ENCODE data around the gene DECR2.
A peak's percentile ranks its signal among the peaks of the same experiment; 100 is the strongest.
"Not testable (repeated sequence)": the region's sequence is repeated elsewhere in the genome, so short reads cannot be mapped to it uniquely, and the experiment has no call there.

Gene DECR2

DNA sequence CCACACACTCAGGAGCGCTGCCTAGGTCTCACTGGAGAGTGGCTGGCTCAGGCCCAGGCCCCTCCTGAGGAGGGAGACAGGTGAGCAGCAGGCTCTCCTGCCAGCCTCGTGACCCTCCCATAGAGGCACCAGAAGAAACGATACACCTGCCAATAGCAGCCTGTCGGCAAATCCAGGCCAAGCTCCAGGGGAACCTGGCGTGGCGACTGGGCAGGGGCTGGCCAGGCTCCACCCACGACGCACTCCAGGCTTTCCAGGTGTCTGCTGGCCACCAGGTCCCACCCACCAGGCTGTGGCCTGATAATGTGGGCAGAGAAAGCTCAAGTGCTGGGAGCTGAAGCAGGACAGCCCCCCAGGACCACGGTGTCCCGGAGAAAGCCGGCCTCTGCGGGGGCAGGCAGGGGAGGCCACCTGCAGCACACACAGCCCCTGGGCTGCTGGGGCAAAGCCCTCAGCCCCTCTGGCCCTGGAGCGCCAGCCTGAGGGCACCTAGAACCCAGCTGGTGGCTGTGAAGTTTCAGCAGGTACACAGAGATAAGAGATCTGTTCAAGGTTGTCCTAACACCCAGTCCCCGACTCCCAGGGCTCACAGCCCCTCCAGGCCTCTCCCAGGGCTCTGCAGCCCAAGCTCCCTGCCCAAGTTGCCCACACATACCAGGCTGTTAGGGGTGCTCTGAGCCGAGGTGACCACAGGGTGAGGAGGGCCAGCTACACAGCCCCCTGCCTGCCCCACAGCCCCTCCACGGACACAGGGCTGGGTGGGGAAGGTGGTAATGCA lies 22.3 kb upstream of the DECR2 start:
- DNase-seq (ENCODE audit: low read depth): no peak

- DNase-seq (ENCODE audit: low read depth): no peak
These were observed 21.5 kb upstream of the DECR2 start for GRCh38 chr16:379961-380761.

GRCh38 chr16:380762-381011 lies 21.0 kb upstream of the DECR2 start:
- no peak for DNase-seq (ENCODE audit: low read depth)

- DNase-seq (ENCODE audit: low read depth): no peak
These were observed 20.5 kb upstream of the DECR2 start for GRCh38 chr16:381012-381788.

DNA sequence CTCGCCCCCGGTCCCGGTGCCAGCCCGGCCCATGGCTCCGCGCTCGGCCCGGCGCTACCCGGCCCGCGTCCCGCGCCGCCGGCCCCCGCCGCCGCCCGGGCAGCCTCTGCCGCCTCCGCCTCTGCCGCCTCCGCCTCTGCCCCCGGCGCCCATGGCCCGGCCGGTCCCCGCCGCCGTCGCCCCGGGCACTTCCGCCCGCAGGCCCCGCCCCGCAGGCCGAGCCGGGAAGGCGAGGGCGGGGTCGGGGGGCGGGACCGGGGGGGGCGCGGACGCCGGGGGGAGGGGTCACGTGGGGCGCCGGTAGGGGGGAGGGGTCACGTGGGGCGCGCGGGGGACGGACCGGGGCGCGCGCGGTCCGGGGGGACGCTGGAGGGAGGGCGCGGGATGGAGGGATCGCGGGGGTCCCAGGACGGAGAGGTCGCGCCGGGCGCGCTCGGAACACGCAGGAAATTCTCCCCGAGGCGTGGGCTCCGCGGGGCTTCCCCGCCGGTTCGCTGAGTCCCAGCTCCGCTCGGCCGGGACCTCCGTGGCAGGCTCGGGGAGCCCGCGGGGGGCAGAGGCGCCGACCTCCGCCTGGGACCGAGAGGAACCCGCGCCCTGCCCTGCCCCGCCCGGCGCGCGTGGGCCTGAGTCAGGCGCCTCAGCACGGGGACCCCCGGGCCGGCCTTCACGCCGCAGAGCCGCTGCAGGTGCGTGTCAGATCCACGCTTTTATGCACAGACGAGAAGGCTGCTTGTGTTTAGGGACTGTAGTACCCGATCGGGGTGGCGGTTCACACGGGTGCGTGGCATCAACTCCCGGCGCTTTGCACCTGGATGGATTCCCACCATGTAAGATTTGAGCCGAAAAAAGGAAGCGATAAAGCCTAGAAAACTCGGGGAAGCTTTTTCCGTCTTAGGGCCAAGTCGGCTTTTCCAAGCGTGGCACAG lies 19.6 kb upstream of the DECR2 start, which contains the start of gene PGAP6:
Gene PGAP6, minus strand, starts transcription at position 190 of the 929 bp plus-strand sequence. Its CDS starts 157 bp downstream, at position 33.
- DNase-seq (ENCODE audit: low read depth): peak; percentile 58

- DNase-seq (ENCODE audit: low read depth): no peak
These were observed 18.2 kb upstream of the DECR2 start for GRCh38 chr16:383326-384051.

- DNase-seq (ENCODE audit: low read depth): no peak
These were observed 15.0 kb upstream of the DECR2 start for GRCh38 chr16:386641-387156.

GRCh38 chr16:387761-388666 lies 13.7 kb upstream of the DECR2 start:
- DNase-seq (ENCODE audit: low read depth): not testable (repeated sequence)

DNA sequence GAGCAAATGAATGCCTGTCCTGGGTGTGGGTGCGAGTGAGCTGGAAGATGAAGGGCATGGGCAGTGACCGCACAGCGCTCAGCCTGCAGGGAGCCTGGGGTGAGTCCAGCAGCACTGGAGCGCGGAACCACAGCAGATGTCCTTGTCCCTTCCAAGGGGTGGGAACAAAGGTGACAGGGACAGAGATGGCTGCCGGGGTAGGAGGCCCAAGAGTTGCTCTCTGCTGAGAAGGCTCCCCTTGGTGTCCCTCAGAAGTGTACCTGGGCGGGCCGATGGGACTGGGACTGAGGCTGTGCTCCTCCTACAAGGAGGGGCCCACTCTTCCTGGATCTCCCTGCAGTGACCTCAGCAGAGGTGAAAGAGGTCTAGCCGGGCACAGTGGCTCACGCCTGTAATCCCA lies 12.3 kb upstream of the DECR2 start:
- no peak for DNase-seq (ENCODE audit: low read depth)

GRCh38 chr16:391885-392335 lies 9.8 kb upstream of the DECR2 start:
- DNase-seq (ENCODE audit: low read depth): peak; percentile 61

- DNase-seq (ENCODE audit: low read depth): no peak
These were observed 9.1 kb upstream of the DECR2 start for GRCh38 chr16:392450-393030.

DNA sequence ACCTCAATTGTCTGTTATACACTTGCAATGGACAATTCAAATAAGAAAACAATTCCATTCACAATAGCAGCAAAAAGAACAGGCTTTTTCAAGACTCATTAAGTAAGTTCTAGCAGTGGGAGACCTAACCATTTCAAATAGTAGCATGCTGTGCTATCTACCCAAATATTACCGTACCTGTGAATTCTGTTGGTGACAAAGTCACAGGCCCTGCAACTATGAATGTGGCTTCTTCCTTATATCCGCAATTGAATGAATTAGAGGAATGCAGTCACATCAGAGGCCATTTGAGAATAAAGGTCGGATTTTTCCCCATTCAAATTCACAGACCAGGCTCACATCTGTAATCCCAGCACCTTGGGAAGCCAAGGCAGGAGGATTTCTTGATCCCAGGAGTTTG lies 5.5 kb upstream of the DECR2 start:
- no peak for DNase-seq (ENCODE audit: low read depth)

GRCh38 chr16:396605-397004 lies 5.1 kb upstream of the DECR2 start:
- DNase-seq (ENCODE audit: low read depth): no peak

DNA sequence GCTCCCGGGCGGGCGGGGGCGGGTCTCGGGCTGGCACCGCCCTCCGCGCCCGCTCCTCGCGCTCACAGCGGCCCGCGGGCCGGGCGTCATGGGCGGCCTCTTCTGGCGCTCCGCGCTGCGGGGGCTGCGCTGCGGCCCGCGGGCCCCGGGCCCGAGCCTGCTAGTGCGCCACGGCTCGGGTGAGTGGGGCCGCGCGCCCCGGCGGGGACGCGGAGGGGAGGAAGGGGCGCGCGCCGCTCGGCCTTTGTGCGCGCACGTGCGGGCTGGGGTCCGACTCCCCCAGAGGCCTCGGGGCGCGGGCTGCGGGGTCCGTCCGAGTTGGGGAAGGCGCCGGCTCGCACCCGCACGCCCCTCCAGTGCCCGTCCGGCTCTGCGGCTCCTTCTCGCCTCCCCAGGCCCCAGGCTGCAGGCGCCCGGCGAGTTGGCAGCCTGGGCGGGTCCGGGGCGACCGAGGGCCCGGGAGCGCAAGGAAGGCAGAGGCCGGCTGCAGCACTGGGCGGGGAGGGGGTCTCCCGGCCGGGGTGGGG lies 4.5 kb upstream of the DECR2 start, which contains the start of gene NME4:
Gene NME4, plus strand, starts transcription at position 65 of the 527 bp plus-strand sequence. Its CDS starts 24 bp downstream, at position 89.
- DNase-seq (ENCODE audit: low read depth): no peak

DNA sequence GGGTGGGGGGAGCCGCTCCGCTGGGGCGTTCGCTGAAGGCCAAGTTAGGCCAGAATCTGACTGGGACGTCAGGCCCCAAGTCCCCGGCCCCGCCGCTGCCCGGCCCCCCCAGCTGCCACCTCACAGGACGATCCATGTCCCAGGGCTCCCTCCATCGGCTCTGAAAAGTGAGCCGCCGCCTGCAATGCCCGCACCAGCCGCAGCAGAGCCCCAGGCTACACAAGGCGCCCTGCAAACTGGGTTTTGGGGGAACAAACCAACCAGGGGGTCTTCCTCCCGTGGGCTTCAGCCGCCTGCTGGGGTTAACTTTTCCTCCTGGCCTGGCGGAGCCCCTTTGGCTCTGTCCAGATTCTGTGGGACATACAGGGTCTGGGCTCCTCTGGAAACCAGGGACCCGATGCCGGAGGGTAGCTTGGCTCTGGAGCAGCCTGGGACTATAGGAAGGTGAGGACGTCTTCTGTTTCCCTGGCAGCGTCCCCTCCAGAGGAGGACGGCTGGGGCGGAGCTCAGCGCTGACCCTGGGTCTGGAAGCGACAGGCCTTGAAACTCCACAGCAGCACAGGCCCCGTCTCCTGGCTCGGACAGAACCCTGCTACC lies 3.9 kb upstream of the DECR2 start:
- no peak for DNase-seq (ENCODE audit: low read depth)

DNA sequence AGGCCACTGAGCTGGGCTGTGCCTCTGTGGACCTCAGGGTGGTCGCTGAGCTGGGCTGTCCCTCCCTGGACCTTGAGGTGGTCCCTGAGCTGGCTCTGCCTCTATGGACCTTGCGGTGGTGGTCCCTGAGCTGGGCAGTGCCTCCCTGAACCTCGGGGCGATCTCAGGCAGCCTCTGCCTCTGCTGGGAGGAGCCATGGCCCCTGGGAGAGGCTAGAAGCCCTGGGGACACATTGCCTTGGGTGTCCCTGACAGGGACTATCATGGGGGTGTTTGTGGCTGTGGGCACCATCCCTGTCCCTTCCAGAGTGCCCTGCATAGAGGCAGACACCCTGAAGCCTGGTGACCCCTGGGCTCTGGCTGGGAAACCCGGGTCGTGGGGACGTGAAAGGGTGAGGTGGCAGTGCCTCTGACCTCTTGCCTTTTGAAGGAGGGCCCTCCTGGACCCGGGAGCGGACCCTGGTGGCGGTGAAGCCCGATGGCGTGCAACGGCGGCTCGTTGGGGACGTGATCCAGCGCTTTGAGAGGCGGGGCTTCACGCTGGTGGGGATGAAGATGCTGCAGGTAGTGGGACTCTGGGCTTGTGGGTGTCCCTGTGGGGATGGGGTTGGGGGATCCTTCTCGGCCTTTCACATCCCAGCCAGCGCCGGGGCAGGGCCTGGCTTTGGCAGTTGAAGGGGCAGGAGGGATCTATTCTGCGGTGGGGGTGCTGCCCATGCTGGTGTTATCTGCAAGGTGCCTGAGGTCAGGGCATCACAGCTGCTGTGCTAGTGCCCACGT lies 2.9 kb upstream of the DECR2 start:
- no peak for DNase-seq (ENCODE audit: low read depth)

DNA sequence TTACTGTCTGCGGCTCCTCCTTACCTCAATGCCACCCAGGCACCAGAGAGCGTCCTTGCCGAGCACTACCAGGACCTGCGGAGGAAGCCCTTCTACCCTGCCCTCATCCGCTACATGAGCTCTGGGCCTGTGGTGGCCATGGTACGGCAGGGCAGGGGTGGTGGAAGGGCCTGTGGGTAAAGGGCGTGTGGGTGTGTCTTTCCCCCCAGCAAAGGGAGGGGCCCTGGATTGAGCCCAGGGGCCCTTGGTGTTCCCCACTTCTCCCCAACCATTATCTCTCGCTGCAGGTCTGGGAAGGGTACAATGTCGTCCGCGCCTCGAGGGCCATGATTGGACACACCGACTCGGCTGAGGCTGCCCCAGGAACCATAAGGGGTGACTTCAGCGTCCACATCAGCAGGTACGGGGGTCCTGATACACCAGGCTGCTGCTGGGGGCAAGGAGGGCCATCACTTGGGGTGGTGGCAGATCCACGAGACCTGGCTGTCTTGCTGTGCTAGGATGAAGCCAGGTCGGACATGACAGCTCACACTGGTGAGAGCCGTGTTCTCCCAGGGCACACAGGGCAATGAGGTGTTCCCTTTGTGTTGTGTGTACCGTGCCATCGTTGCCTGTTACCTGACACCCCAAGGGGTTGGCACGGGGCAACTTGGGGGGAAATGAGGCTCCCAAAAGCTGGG lies 2.2 kb upstream of the DECR2 start:
- DNase-seq (ENCODE audit: low read depth): no peak

All from activated T-helper 1 cell treated with Interleukin-2 at 50 U/mL for 16 hours (primary cell).